DOHH2 (cell line): ENCODE results near the gene ZFYVE26.
"Not testable (repeated sequence)": the region's sequence is repeated elsewhere in the genome, so short reads cannot be mapped to it uniquely, and the experiment has no call there.

Experiments used
- H3F3A ChIP-seq: fragments of 200-600 bp; sonication (generic), shearing (Covaris generic); 2 replicates; pipeline ENCODE4 v1.6.0; 2016; ENCODE audit warnings: antibody characterized with exemption, mild to moderate bottlenecking; ENCODE audit not compliant: control insufficient read depth, insufficient read depth
- H3K27ac ChIP-seq: fragments of 200-600 bp; sonication (generic); 2 replicates; pipeline ENCODE4 v1.5.1; 2014; ENCODE audit warnings: low read depth, mild to moderate bottlenecking, low read length, moderate library complexity
- H3K27me3 ChIP-seq: fragments of 200-600 bp; sonication (generic); 2 replicates; pipeline ENCODE4 v1.6.1; 2014; ENCODE audit warnings: mild to moderate bottlenecking, low read length, mixed read lengths; ENCODE audit not compliant: control insufficient read depth
- H3K36me3 ChIP-seq: fragments of 200-600 bp; sonication (generic); 2 replicates; pipeline ENCODE4 v1.6.1; 2014; ENCODE audit warnings: mild to moderate bottlenecking, low read length, moderate library complexity, mixed read lengths; ENCODE audit not compliant: control insufficient read depth
- H3K4me1 ChIP-seq: fragments of 200-600 bp; sonication (generic); 2 replicates; pipeline ENCODE4 v1.6.1; 2014; ENCODE audit warnings: mild to moderate bottlenecking, low read length, mixed read lengths; ENCODE audit not compliant: control insufficient read depth
- H3K4me2 ChIP-seq: fragments of 200-600 bp; sonication (generic); 2 replicates; pipeline ENCODE4 v1.6.0; 2014; ENCODE audit warnings: mild to moderate bottlenecking, low read length, moderate library complexity
- H3K4me3 ChIP-seq: fragments of 200-600 bp; sonication (generic); 2 replicates; pipeline ENCODE4 v1.5.1; 2014; ENCODE audit warnings: mild to moderate bottlenecking, low read length, mixed read lengths
- H3K79me2 ChIP-seq: fragments of 200-600 bp; sonication (generic); 2 replicates; pipeline ENCODE4 v1.6.1; 2014; ENCODE audit warnings: mild to moderate bottlenecking, low read length, mixed read lengths; ENCODE audit not compliant: control insufficient read depth
- H3K9me2 ChIP-seq: fragments of 200-600 bp; sonication (generic); replicated peaks from 2 replicates; pipeline ENCODE4 v1.6.1; 2014; ENCODE audit warnings: mild to moderate bottlenecking, low read length, mixed read lengths; ENCODE audit not compliant: control insufficient read depth
- H3K9me3 ChIP-seq: fragments of 200-600 bp; sonication (generic); 2 replicates; pipeline ENCODE4 v1.6.1; 2014; ENCODE audit warnings: antibody characterized with exemption, low read length, mixed read lengths; ENCODE audit not compliant: control insufficient read depth, insufficient read depth
- H4K20me1 ChIP-seq: fragments of 200-600 bp; sonication (generic); 2 replicates; pipeline ENCODE4 v1.6.0; 2014; ENCODE audit warnings: low read depth, mild to moderate bottlenecking, antibody characterized with exemption, low read length, moderate library complexity; ENCODE audit not compliant: control insufficient read depth, insufficient read depth
- EZH2phosphoT487 ChIP-seq: fragments of 200-600 bp; sonication (generic); IDR thresholded peaks from 2 replicates; pipeline ENCODE4 v1.6.1; 2017; ENCODE audit warnings: borderline replicate concordance, mild to moderate bottlenecking, antibody characterized with exemption, low read length, moderate library complexity, mixed read lengths
- TF ChIP-seq, protein P1 (sequence below): fragments of 200-600 bp; sonication (generic); IDR thresholded peaks from one replicate; pipeline ENCODE4 v1.5.1; 2014; ENCODE audit warnings: antibody characterized with exemption, mild to moderate bottlenecking, low read depth, low read length; ENCODE audit not compliant: poor library complexity, severe bottlenecking

The ZFYVE26 gene

DNA sequence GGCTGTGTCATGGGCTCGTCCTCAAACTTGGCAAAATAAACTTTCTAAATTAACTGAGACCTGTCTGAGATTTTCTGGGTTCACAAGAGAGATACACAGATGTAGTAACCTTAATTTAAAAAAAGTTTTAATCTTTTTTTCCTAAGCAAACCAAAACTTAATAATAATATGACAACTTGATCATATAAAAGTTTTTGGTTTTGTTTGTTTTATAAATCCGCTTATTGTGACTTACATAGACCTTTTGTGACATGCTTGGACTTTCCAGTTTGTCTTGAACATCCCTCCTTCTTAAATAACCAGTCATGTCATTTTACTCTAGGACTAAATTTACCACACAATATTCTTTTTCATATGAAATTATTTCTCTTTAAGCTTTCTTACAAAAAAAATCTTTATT is 106.2 kb downstream of the ZFYVE26 start:
- no peaks in the 10 kb centered on the region for H3F3A ChIP-seq
- no peak overlapping the region for H3K4me2 ChIP-seq
- no peaks in the 10 kb centered on the region for H4K20me1 ChIP-seq
- TF ChIP-seq, protein P1, sequence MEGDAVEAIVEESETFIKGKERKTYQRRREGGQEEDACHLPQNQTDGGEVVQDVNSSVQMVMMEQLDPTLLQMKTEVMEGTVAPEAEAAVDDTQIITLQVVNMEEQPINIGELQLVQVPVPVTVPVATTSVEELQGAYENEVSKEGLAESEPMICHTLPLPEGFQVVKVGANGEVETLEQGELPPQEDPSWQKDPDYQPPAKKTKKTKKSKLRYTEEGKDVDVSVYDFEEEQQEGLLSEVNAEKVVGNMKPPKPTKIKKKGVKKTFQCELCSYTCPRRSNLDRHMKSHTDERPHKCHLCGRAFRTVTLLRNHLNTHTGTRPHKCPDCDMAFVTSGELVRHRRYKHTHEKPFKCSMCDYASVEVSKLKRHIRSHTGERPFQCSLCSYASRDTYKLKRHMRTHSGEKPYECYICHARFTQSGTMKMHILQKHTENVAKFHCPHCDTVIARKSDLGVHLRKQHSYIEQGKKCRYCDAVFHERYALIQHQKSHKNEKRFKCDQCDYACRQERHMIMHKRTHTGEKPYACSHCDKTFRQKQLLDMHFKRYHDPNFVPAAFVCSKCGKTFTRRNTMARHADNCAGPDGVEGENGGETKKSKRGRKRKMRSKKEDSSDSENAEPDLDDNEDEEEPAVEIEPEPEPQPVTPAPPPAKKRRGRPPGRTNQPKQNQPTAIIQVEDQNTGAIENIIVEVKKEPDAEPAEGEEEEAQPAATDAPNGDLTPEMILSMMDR, result no peak
- no peak for TF ChIP-seq EZH2phosphoT487
- H3K9me2 ChIP-seq, result no peaks in the 10 kb centered on the region
- H3K4me3 ChIP-seq, result no peak overlapping the region
- H3K9me3 ChIP-seq, result peaks cover 15% of the 10 kb centered on the region
- H3K36me3 ChIP-seq, result no peaks in the 10 kb centered on the region
- H3K27me3 ChIP-seq, result no peaks in the 10 kb centered on the region
- no peaks in the 10 kb centered on the region for H3K4me1 ChIP-seq
- H3K79me2 ChIP-seq, result no peaks in the 10 kb centered on the region
- H3K27ac ChIP-seq, result no peak overlapping the region

DNA sequence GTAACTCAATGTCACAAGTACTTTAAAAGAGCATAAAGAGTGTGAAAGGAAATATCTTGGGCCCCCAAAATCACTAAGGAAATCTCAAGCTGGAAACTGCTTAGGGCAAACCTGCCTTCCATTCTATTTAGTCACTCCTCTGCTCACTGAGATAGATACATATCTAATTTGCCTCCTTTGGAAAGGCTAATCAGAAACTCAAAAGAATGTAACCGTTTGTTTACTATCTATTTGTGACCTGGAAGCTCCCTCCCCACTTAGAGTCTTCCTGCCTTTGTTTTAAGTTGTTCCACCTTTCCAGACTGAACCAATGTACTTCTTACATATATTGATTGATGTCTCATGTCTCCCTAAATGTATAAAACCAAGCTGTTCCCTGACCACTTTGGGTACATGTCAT is 106.6 kb downstream of the ZFYVE26 start:
- H3K79me2 ChIP-seq, H3K27ac ChIP-seq, H3K36me3 ChIP-seq, H3K4me1 ChIP-seq, H3K4me3 ChIP-seq, H3K4me2 ChIP-seq, H4K20me1 ChIP-seq, H3K27me3 ChIP-seq, H3F3A ChIP-seq, H3K9me2 ChIP-seq: not testable (repeated sequence)
- H3K9me3 ChIP-seq, result peaks cover 15% of the 10 kb centered on the region

DNA sequence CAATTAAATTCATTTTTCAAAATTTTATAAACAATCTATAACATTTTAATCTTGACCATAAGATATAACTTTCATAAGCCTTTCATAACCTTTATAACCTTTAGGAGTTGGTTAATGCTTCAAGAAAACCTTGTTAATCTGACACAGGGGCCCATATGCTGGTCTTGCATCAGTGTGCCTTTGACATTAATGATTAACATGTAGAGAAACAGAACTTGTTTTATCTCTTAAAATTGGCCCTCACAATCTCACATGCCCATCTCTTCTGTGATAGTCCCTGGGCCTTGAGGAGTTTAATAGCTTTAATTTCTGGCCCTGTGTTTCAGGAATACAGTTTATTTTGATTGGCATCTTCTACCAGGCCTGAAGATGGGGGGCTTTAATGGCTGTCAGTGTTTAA is 107.0 kb downstream of the ZFYVE26 start:
- not testable (repeated sequence) for H3K4me1 ChIP-seq, H3K9me2 ChIP-seq, H3F3A ChIP-seq, H3K4me3 ChIP-seq, H3K79me2 ChIP-seq, H4K20me1 ChIP-seq, H3K4me2 ChIP-seq, H3K36me3 ChIP-seq, H3K27me3 ChIP-seq, H3K27ac ChIP-seq
- peaks cover 15% of the 10 kb centered on the region for H3K9me3 ChIP-seq

DNA sequence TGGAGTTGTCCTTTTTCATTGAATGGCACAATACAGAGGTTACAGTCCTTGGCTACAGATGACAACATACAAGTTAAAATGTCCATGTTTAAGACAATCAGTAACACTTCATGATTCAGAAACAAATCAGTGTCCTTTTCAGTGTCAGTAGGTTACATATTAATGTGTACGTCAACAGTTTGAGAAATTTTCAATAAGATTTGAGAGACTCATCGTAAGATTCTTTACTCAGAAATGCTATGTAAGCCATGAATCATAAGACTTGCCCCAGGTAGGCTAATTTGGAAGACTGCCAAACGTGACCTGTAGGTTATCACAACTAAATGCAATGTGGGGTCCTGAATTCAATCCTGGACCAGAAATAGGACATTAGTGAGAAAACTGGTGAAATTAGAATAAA is 111.2 kb downstream of the ZFYVE26 start:
- H3K36me3 ChIP-seq, result no peaks in the 10 kb centered on the region
- H3K27me3 ChIP-seq, result peaks cover 3% of the 10 kb centered on the region; the same call in 1 of the 2 replicates
- H3F3A ChIP-seq, result no peaks in the 10 kb centered on the region
- peaks cover 15% of the 10 kb centered on the region for H3K9me3 ChIP-seq
- no peak overlapping the region for H3K27ac ChIP-seq
- H3K9me2 ChIP-seq, result no peaks in the 10 kb centered on the region
- H3K4me1 ChIP-seq, result peaks cover 5% of the 10 kb centered on the region
- TF ChIP-seq, protein P1, result no peak
- TF ChIP-seq EZH2phosphoT487, result no peak
- no peak overlapping the region for H3K4me3 ChIP-seq
- no peaks in the 10 kb centered on the region for H3K79me2 ChIP-seq
- H4K20me1 ChIP-seq, result no peaks in the 10 kb centered on the region
- no peak overlapping the region for H3K4me2 ChIP-seq
